ENCODE measurements around the gene TENM4. TPM values are rescaled to one million over a fixed set of nuclear protein-coding genes. Genes with fewer than 3 reads are reported as not detected.

TENM4 gene
- total RNA-seq, 4 donors from 2014 or later = 31.4 to 44.5 (median 38.0) TPM

DNA sequence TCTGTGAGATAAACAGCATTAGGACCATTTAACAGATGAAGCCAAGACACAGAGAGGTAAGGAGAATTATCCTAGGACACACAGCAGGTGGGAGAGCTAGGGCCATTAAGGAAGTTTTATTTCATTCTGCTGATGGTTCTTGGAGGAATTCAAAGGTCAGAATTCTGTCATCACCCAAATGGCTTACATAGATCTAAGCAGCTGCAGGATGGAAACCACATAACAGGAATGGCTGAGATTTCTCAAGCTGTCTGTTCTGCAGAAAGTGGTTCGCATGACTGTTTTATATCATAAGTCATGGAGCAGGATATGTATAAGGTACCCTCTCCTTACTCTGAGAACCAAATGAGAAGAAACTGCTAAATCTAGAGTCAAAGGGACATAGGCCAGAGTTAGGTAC lies 702.9 kb downstream of the TENM4 start:
- no peaks in the 10 kb centered on the region for H3K27me3 ChIP-seq
- H3K4me1 ChIP-seq = peaks cover 24% of the 10 kb centered on the region
- no peaks in the 10 kb centered on the region for H3K36me3 ChIP-seq
- TF ChIP-seq EP300 (IDR thresholded peaks at IDR 0.05) = no peak
- no peak for TF ChIP-seq POLR2A (IDR thresholded peaks at IDR 0.05)
- no peak for TF ChIP-seq POLR2AphosphoS5 (IDR thresholded peaks at IDR 0.05)
- no peak for DNase-seq (ENCODE audit: low spot score in 2 of 2)
- no peaks in the 10 kb centered on the region for H3K9me3 ChIP-seq
- 95% methylated on average over 1 of the region's 1 CpG for WGBS
- H3K4me3 ChIP-seq = no peak overlapping the region
- H3K27ac ChIP-seq = no peak overlapping the region

DNA sequence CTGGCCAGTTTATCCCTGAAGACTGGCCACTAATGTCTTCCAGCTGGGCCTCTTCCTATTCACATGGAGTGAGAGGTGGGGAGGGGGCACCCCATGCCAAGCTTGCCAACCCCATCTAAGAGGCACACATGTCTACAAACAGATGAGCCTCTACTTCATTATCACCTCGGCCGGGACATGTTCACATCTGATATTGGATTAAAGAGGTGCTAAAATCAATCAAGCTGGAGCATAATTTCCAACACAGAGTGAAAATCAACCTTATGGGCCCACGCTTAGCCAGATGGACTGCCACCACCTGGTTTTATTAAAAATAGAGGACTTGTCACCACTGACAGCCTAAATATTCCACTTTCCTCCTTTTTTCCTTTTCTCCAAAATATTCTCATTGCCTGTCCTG lies 703.5 kb downstream of the TENM4 start:
- Histone ChIP-seq H3K27me3 (no peaks in the 10 kb centered on the region), H3K4me1 (peaks cover 18% of the 10 kb centered on the region), H3K4me3 (no peak overlapping the region), H3K9me3 (no peaks in the 10 kb centered on the region), H3K36me3 (no peaks in the 10 kb centered on the region), H3K27ac (no peak overlapping the region)
- 89% methylated on average over 3 of the region's 3 CpGs for WGBS
- TF ChIP-seq EP300 (IDR thresholded peaks at IDR 0.05) (no peak), POLR2A (IDR thresholded peaks at IDR 0.05) (no peak), POLR2AphosphoS5 (IDR thresholded peaks at IDR 0.05) (no peak)
- TF ChIP-seq, protein P1, sequence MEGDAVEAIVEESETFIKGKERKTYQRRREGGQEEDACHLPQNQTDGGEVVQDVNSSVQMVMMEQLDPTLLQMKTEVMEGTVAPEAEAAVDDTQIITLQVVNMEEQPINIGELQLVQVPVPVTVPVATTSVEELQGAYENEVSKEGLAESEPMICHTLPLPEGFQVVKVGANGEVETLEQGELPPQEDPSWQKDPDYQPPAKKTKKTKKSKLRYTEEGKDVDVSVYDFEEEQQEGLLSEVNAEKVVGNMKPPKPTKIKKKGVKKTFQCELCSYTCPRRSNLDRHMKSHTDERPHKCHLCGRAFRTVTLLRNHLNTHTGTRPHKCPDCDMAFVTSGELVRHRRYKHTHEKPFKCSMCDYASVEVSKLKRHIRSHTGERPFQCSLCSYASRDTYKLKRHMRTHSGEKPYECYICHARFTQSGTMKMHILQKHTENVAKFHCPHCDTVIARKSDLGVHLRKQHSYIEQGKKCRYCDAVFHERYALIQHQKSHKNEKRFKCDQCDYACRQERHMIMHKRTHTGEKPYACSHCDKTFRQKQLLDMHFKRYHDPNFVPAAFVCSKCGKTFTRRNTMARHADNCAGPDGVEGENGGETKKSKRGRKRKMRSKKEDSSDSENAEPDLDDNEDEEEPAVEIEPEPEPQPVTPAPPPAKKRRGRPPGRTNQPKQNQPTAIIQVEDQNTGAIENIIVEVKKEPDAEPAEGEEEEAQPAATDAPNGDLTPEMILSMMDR (IDR thresholded peaks at IDR 0.05) = no peak
- no peak for DNase-seq (ENCODE audit: low spot score in 2 of 2)

DNA sequence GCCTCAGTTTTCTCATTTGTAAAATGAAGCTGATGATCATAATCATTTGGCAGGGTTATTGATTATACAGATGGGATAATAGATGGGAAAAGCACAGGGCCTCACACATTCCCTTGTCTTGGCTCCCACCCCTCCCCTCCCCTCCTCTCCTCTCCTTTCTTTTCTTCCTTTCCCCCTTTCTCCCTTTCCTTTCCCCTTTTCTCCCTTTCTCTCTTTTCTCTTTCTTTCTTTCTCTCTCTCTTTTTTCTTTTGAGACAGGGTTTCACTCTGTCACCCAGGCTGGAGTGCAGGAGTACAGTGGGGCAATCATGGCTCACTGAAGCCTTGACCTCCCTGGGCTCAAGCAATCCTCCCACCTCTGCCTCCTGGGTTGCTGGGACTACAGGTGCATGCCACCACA lies 705.1 kb downstream of the TENM4 start:
- H3K36me3 ChIP-seq = no peaks in the 10 kb centered on the region
- peaks cover 9% of the 10 kb centered on the region for H3K4me1 ChIP-seq
- H3K27ac ChIP-seq = no peak overlapping the region
- H3K4me3 ChIP-seq = no peak overlapping the region
- no peak for DNase-seq (ENCODE audit: low spot score in 2 of 2)
- no peaks in the 10 kb centered on the region for H3K27me3 ChIP-seq
- TF ChIP-seq POLR2AphosphoS5 (IDR thresholded peaks at IDR 0.05) = no peak
- no peak for TF ChIP-seq POLR2A (IDR thresholded peaks at IDR 0.05)
- TF ChIP-seq, protein P1 (IDR thresholded peaks at IDR 0.05) = no peak
- no peak for TF ChIP-seq EP300 (IDR thresholded peaks at IDR 0.05)
- H3K9me3 ChIP-seq = no peaks in the 10 kb centered on the region

DNA sequence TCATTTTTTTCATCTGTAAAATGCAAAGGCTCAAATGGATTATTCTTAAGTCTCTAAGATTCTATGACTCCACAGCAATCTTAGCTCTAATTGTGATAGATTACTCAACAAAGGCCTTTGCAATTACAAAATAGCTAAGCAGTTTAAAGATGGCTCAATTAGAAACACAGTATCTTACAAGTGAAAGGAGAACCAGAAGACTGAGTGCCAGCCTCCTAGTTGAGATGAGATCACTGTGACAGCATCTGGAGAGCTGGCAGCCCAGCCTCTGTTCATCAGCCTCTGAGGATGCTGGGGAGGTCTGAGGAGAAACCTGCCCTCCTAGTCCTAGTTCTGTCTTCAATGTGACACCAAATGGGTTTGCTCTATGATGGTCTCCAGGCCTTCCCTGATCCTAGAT lies 707.8 kb downstream of the TENM4 start:
- no peaks in the 10 kb centered on the region for H3K4me1 ChIP-seq
- no peak overlapping the region for H3K27ac ChIP-seq
- no peak for TF ChIP-seq EP300 (IDR thresholded peaks at IDR 0.05)
- no peak for TF ChIP-seq POLR2AphosphoS5 (IDR thresholded peaks at IDR 0.05)
- no peak for TF ChIP-seq POLR2A (IDR thresholded peaks at IDR 0.05)
- TF ChIP-seq, protein P1 (IDR thresholded peaks at IDR 0.05) = no peak
- H3K4me3 ChIP-seq = no peak overlapping the region
- DNase-seq (ENCODE audit: low spot score in 2 of 2) = no peak
- H3K9me3 ChIP-seq = no peaks in the 10 kb centered on the region
- H3K36me3 ChIP-seq = peaks cover 4% of the 10 kb centered on the region
- no peaks in the 10 kb centered on the region for H3K27me3 ChIP-seq

DNA sequence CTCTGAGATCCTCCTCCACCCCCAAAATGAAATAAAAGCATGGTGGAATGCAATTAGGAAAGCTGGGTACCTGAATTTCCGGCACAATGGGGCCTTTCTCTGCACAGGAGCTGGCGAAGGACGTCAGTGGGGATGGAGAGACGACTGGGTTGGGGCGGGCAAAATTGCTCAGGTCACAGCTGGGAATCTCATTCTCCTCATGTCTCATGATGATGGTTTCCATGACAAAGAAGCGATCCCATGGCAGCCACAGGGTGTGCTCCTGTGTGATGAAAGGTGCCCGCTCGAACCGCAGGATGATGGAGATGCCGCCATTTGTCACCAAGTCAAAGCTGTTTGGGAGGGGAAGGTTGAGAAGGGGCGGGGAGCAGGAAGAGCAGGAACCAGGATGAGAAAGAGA lies 708.6 kb downstream of the TENM4 start:
- no peak for DNase-seq (ENCODE audit: low spot score in 2 of 2)
- 89% methylated on average over 11 of the region's 11 CpGs for WGBS
- Histone ChIP-seq H3K27ac (no peak overlapping the region), H3K36me3 (peaks cover 4% of the 10 kb centered on the region), H3K27me3 (no peaks in the 10 kb centered on the region), H3K4me3 (no peak overlapping the region), H3K4me1 (no peaks in the 10 kb centered on the region), H3K9me3 (no peaks in the 10 kb centered on the region)
- no peak for TF ChIP-seq POLR2A (IDR thresholded peaks at IDR 0.05)
- TF ChIP-seq, protein P1 (IDR thresholded peaks at IDR 0.05) = no peak
- no peak for TF ChIP-seq EP300 (IDR thresholded peaks at IDR 0.05)
- TF ChIP-seq POLR2AphosphoS5 (IDR thresholded peaks at IDR 0.05) = no peak

DNA sequence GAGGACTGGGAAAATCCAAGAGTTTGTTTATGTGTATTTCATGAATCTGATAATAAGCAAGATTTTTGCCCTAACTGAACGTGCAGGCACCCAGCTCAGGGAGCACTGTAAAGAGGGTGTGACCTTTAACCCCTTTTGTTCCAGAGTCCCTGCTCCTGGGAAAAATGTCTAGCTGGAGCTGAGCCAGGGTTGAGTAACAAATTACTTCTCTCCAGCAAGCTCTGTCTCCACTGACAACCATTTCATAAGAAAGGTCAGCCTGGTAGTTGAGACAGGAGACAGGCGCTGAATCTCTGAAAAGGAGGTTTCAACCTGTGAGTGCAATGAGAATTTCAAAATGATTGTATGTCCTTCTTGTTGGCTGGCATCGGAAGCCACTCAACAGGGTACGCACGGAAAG lies 709.8 kb downstream of the TENM4 start:
- Histone ChIP-seq H3K27ac (no peak overlapping the region), H3K27me3 (no peaks in the 10 kb centered on the region), H3K9me3 (no peaks in the 10 kb centered on the region), H3K4me1 (no peaks in the 10 kb centered on the region), H3K36me3 (peaks cover 4% of the 10 kb centered on the region), H3K4me3 (no peak overlapping the region)
- no peak for DNase-seq (ENCODE audit: low spot score in 2 of 2)
- 73% methylated on average over 5 of the region's 5 CpGs for WGBS
- TF ChIP-seq POLR2AphosphoS5 (IDR thresholded peaks at IDR 0.05) (no peak), EP300 (IDR thresholded peaks at IDR 0.05) (no peak), POLR2A (IDR thresholded peaks at IDR 0.05) (no peak)
- TF ChIP-seq, protein P1 (IDR thresholded peaks at IDR 0.05) = no peak
